NCI-H1105 (cell line): ENCODE measurements around the gene C3orf33.
A peak's percentile ranks its signal among the peaks of the same experiment; 100 is the strongest.
"Not testable (repeated sequence)": the region's sequence is repeated elsewhere in the genome, so short reads cannot be mapped to it uniquely, and the experiment has no call there.

Experiments
- DNase-seq: peaks from one replicate; lab custom pipeline; 2025; lab: John Stamatoyannopoulos, UW

Gene C3orf33, protein sequence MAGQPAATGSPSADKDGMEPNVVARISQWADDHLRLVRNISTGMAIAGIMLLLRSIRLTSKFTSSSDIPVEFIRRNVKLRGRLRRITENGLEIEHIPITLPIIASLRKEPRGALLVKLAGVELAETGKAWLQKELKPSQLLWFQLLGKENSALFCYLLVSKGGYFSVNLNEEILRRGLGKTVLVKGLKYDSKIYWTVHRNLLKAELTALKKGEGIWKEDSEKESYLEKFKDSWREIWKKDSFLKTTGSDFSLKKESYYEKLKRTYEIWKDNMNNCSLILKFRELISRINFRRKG

DNA sequence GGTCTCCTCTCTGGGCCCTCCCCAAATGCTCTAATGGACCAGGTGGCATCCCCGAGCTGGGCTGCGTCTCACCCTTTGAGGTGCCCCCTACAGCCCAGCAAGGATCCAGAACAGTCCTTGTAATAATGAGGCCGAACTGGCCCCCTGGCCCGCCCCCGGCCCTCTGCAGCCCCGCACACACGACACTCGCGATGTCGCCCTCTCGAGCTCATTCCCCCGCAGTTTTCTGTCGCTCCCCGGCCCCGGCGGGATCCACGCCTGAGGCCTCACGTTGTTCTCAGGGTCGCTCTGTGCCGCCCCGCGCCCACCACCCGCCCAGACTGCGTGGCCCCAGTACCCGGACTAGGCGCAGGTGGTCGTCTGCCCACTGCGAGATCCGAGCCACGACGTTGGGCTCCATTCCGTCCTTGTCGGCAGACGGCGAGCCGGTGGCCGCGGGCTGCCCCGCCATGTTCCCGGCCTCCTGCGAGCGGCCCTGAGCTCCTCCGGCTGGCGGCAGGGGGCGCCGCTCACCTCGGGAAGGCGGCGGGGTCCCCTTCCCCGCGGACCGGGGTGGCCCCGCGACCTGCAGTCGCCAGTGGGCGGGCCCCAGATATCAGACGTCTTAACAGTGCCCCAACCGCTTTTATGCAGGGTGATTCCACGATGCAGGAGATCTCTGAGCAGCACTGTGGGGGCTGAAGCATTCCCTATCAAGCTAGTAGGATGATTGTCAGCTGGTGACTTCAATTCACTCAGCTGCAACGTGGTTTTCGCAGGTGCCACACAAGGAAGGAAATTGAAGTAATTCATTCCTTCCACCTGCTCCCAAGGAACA lies at the start of gene C3orf33:
Gene C3orf33, minus strand, starts transcription at position 477 of the 817 bp plus-strand sequence. Its CDS starts 26 bp downstream, at position 451.
- DNase-seq, result peak; percentile 85

DNA sequence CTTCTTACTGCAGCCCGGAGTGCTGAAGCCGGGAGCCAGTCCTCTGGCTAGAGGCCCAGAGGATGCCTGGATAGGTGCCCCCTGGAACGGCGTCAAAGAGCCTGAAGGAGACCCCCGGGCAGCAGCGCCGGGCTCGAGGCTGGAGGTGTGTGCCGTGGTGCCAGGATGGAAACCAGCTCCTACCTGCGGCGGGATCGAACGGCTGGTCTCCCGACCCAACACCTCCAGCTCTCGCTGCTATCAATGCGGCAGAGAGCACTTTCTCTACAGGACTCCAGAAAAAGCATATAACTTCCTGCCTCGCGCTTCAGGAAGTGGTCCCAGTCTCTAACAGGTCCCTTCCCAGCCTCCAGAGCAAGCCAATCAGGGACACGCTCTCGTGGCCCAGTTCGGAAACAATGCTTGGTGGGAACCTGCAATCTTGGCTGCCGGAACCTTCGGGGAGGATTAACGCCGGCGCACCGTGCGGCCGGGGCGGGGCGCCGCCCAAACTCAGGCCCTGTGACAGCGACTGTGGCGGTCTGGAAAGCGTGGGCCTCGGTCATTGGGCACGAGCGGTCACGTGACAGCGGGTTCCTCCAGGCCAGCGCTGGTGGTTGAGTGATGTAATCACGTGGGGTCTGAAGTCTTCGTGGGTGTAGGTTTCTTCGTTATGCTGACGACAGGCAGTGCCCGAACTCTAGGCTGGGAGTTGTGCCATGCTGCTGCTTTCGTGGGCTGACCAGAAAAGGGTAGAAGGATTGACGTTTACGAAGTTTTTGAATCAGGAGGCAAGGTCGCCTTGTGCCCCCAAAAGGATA lies 48.3 kb upstream of the C3orf33 start, which contains the start of gene SLC33A1:
Gene SLC33A1, minus strand, starts transcription at position 287 of the 800 bp plus-strand sequence. CDS start 430 bp downstream, outside the sequence.
- peak; percentile 100 for DNase-seq

DNA sequence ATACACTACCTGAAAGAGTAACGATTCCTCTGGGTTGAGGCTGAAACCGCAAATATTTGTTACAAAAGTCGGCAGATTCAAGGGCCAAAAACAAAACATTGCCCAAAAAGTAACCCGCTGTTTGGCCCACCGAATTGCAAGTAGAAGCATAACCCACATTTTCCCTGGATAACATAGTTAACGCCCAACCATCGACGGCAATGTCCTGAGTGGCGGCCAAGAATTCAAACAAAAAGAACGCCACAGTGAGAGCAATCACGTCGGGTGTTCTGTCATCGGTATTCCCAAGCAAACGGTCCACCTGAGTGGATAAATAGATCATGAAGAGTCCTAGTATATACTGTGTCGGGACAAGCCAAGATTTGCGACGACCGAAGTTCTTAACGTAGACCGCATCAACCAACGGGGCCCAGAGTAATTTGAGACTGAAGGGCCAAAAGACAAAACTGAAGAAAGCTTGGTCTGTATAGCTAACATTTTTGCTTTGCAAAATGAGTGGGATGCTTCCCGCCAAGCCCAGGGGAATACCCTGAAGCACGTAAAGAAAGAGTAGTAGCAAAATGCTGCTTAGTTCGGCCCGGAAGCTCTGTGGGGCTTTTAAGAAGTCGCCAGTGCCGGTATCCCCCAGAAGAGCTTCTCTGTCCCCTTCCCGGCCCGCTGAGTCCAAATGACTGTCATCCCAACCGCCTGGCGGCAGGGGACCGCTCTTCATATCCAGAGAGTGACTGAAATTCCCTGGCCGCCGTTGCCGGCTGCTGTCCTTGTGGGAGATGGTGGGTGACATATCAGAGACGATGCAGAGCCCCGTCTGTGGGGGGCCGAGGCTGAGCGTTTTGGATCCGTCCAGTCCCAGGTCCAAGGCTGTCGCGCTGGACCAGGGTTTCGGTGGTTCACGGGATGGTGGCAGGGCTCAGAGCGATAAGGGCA lies 47.4 kb upstream of the C3orf33 start:
- no peak for DNase-seq

DNA sequence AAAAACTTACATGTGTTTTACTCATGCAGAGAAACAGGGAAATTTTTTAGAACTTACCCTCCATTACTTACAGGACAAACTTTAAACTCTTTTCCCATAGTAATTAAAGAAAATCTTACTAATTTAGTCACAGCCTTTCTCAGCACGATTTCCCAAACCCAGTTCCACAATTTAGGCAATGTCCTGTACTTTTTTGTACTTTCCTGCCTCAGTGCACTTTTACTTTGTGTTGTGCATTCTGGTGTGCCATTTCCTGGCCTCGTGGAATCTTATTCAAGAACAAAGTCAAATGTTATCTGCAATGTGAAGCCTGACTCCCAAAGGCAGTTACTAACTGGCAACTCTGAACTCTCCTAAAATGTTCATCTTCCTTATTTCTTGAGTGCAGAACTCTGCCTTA lies 46.3 kb upstream of the C3orf33 start:
- DNase-seq, result no peak

DNA sequence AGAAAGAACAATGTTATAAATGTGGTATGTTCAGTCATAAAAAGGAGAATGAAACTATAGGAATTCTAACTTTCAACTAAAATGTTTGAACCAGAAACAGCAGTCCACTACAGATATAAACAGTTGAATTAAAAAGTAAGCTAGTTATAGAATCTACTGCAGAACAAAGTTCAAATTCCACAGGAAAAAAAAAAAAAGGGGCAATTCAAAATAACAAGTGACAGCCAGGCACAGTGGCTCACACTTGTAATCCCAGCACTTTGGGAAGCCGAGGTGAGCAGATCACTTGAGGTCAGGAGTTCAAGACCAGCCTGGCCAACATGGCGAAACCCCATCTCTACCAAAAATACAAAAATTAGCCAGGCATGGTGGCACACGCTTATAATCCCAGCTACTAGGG lies 43.3 kb upstream of the C3orf33 start:
- not testable (repeated sequence) for DNase-seq

DNA sequence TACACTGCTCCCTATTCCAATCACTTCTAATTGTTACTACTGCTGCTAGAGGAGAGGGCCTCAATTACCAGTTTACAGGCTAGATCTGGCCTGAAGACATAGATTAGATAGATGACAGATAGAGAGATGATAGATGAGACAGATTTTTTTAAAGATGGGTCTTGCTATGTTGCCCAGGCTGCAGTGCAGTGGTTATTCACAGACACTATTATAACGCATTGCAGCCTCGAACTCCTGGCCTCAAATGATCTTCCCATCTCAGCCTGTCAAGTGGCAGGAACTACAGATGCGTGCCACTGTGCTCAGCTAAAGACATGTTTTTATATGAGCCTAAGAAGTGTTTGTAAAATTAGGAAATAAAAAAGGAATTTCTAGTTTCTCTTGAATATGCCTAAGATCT lies 41.9 kb upstream of the C3orf33 start:
- DNase-seq, result no peak

DNA sequence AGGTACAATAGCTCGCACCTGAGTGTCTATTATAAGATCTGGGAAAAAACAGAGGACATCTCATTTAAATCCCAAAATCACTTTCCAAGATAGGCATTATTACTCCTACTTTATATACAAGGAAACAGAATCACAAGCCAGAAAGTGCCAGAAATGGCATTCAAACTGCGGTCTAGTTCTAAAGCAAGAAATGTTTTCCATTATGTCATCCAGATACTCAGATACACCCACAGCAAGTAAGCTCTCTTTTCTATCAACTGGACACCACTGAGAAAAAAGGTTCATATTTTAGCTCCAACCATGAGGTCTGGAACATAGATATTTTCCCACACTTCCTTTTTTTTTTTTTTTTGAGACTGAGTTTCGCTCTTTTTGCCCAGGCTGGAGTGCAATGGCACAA lies 40.0 kb upstream of the C3orf33 start:
- DNase-seq, result no peak

DNA sequence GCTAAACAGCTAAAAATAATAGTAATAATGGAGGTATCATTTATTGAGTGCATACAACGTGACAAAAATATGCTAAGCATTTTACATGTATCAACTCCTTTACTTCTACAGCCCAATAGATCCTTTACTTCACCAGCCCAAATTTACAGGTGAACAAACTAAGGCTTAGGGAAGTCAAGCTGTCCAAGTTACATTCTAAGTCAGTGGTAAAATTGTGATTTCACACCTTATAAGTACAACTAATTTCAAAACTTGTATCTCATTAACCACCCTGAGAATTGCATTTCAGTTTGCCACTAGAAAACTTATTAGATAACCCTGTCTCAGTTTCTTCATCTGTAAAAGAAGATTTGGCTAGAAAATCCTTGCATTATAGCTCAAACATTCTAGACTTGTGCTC lies 37.5 kb upstream of the C3orf33 start:
- DNase-seq, result no peak

DNA sequence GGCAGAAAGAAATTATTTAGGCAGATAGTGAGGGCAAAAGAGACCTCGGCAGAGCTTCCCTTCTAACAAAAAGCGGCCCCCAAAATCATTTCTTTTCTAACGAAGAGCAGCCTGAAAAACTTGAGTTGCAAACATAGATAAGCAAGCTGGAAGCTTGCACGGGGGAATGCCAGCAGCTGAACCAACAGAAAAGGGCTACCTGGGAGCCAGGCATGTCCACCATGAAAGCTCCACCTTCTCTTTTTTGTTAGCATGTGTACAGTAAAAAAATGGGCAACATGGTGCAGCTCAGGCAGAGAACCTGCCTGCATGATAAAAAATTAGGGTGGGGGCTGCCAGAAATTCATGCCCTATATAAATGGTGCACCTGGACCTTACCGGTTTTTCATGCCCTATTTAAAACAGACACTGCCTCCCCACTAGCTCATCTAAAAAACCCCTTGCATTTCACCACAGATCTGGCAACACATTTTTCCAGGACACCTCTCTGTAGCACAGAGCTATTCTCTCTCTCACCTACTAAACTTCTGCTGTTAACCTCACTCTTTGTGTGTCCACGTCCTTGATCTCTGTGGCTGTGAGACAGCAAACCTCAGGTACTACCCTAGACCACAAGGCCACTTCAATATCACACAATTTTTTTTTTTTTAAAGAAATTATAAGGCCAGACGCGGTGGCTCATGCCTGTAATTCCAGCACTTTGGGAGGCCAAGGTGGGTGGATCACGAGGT lies 29.4 kb upstream of the C3orf33 start:
- DNase-seq, result no peak

DNA sequence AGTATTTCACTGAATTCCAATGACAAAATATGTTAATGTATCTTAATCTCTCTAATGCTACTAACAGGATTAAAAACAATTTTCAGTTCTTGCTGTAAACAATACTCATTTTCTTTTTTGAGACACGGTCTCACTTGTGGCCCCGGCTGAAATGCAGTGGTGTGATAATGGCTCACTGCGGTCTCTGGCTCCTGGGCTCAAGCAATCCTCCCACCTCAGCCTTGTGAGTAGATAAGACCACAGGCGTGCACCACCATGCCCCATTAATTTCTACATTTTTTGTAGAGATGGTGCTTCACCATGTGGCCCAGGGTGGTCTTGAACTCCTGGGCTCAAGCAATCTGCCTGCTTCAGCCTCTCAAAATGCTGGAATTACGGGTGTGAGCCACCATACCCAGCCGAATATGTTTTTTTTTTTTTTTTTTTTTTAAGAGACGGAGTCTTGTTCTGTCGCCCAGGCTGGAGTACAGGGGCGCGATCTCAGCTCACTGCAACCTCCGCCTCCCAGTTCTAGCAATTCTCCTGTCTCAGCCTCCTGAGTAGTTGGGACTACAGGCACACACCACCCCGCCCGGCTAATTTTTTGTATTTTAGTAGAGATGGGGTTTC lies 22.5 kb upstream of the C3orf33 start:
- not testable (repeated sequence) for DNase-seq

DNA sequence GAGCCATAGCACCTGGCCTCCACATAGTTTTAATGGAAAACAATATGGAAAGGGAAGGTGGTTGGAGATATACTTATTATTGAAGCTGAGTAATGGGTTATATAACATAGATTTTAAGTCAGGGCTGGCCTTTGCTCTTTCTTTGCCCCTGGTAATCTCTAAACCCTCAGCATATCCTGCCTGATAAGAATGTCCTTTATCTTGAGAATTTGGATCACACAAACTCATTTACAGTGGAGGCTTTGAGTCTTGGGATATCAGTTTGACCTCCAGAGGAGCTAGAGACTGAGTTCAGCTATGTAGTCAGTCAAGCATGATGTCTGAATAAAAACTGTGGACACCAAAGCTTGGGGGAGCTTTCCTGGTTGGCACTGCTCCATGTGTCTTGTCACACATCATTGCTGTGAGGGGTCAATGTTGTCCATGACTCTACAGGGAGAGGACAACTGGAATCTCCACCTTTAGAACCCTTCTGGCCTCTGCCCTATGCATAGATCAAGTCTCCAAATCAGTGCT lies 9.0 kb upstream of the C3orf33 start:
- no peak for DNase-seq

DNA sequence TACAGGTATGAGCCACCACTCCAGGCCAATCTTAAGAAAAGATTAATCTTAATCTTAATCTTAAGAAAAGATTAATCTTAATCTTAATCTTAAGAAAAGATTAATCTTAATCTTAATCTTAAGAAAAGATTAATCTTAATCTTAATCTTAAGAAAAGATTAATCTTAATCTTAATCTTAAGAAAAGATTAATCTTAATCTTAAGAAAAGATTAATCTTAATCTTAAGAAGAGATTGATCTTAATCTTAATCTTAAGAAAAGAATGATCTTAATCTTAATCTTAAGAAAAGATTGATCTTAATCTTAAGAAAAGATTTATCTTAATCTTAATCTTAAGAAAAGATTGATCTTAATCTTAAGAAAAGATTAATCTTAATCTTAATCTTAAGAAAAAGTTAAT lies 7.1 kb upstream of the C3orf33 start:
- not testable (repeated sequence) for DNase-seq

DNA sequence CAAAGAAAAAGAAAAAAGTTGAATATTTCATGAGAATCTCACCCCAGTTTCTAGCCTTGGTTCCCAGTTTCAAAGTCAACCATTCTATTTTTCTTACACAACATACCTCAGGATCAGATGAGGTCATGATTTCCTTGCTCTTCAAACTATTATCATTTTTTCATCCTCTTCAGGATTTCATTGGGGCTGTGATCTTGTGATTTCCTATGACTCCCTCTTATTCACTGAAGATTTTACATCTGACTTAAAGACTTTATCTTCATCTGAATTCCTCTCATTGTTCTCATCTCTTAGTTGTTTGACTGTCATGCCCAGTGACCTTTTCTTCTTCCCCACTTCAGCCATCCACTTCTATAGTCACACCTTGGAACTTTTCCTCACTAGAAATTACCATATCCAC lies 3.1 kb upstream of the C3orf33 start:
- no peak for DNase-seq

DNA sequence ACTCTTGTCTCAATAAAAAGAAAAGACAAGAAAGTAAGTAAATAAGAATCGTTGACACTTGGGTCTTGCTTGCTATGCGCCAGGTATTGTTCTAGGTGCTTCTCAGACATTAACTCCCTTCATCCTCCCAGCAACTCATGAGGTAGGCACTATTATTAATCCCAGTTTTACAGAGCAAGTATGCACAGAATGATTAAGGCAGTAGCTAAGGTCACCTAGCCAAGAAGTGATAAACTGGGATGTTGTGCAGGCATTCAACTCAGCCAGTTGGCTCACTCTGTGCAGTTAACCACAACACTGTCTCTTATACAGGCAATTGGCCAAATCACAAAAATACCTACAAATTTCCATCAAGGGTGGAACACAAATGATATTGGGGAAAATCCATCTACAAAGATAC lies 1.7 kb upstream of the C3orf33 start:
- no peak for DNase-seq

DNA sequence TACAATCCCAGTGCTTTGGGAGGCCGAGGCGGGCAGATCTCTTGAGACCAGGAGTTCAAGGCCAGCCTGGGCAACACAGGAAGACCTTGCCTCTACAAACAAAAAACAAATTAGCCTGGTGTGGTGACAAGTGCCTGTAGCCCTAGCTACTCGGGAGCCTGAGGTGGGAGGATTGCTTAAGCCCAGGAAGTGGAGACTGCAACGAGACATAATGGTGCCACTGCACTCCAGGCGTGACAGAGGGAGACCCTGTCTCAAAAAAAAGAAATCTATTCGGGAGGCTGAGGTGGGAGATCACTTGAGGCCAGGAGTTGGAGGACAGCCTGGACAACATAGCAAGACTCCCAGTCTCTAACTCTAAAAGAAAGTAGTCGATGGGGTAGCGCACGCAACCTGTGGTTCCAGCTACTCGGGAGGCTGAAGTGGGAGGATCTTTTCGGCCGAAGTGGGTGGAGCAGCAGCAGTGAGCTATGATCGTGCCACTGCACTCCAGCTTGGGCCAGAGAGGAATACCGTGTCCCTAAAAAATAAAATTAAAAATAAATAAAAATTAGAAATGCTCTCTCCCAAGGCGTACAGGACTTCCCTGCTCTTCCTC lies 775 bp downstream of the C3orf33 start:
- no peak for DNase-seq

DNA sequence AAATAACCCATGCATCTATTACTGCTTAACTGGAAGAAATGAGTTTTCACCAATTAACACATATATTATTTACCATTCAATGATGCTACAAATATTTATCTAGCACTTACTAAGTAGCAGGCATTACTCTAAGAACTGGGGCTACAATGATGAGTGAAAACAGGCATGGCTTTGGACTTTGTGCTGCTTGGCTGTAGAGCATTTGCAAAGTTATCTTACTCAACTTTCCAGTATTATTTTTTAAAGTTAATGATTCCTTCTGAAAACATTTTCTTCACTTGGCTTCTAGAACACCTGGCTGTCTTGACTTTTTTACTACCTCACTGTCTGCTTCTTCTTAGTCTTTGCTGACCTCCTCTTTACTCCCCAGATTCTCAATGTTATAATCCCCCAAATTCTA lies 1.8 kb downstream of the C3orf33 start:
- DNase-seq, result no peak

DNA sequence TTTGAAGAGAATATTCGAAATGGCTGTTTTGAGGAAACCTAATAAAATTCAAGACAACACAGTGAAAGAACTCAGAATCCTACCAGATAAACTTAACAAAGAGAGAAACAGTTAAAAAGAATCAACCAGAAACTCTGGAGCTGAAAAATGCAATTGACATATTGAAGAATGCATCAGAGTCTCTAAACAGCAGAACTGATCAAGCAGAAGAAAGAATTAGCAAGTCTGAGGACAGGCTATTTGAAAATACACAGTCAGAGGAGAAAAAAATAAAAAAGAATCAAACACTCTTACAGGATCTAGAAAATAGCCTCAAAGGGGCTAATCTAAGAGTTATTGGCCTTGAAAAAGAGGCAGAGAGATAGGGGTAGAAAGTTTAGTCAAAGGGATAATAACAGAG lies 13.5 kb downstream of the C3orf33 start:
- DNase-seq, result no peak

DNA sequence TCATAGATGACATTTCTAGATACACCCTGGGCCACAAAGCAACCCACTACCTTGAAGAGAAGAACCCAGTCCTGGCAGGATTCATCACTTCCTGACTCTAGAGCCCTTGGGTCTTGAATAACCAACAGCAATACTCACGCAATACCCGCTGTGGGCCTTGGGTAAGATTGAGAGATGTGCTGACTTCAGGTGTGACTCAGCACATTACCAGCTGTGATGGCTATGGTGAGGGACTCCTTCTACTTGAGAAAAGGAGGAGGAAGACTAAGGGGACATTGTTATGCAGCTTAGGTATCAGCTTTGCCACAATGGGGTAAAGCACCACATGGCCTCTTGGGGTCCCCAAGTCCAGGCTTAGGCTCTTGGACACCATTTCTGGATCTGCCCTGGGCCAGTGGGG lies 14.9 kb downstream of the C3orf33 start:
- DNase-seq, result no peak

DNA sequence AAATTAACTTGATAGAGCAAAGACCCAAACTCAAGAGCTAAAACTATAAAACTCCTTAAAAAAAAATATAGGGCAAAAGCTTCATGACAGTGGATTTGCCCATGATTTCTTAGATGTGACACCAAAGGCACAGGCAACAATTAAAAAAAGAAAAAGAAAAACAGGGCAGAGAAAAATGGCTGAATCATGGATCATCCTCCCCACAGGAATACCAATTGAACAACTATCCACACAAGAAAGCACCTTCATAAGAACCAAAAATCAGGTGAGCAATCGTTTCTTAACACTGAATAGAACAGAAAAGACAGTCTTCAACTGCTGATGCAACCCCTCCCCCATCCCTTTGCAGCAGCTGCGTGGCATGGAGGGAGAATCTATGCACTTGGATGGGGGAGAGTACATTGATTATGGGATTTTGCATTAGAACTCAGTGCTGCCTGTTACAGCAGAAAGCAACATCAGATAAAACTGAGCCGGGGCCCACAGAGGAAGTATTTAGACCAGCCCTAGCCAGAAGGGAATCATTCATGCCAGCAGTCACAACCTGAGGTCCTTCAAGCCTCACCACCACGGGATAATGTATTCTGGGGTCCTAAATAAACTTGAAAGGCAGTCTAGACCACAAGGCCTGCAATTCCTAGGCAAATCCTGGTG lies 15.7 kb downstream of the C3orf33 start:
- no peak for DNase-seq
